CD4-positive, CD25-positive, alpha-beta regulatory T cell (primary cell): ENCODE measurements around the gene DCBLD2. TPM values are rescaled to one million over a fixed set of nuclear protein-coding genes. Genes with fewer than 3 reads are reported as not detected.

ENCODE experiments used
- ATAC-seq, 2 donors: fragments of 150-1000 bp; cut with Tn5 transposase; one replicate each; pipeline ENCODE4 v1.10.0; 2021; ENCODE audit warnings: low read depth in 2 of 2, moderate number of reproducible peaks in 2 of 2, moderate library complexity in 1 of 2
- DNase-seq, 3 donors: peaks; one replicate each; pipeline versions ENCODE4 v3.0.0 to v3.0.0-alpha.2; 2012 to 2022; ENCODE audit warnings: mixed read lengths in 1 of 3
- H3K27ac ChIP-seq: one replicate; pipeline ENCODE4 v1.7.0; 2013; ENCODE audit warnings: mild to moderate bottlenecking, low read length; ENCODE audit not compliant: insufficient read depth, poor library complexity, severe bottlenecking
- H3K27me3 ChIP-seq: one replicate; pipeline ENCODE4 v1.7.0; 2013; ENCODE audit warnings: low read length; ENCODE audit not compliant: control insufficient read depth, insufficient read depth
- H3K36me3 ChIP-seq: one replicate; pipeline ENCODE4 v1.7.0; 2013; ENCODE audit warnings: mild to moderate bottlenecking, low read length, moderate library complexity; ENCODE audit not compliant: control insufficient read depth, insufficient read depth
- H3K4me1 ChIP-seq: 2 replicates; pipeline ENCODE4 v1.7.0; 2013; ENCODE audit warnings: mild to moderate bottlenecking, low read length; ENCODE audit not compliant: insufficient read depth, control insufficient read depth, poor library complexity, severe bottlenecking
- H3K4me3 ChIP-seq: one replicate; pipeline ENCODE4 v1.7.0; 2013; ENCODE audit warnings: low read depth, mild to moderate bottlenecking, low read length, moderate library complexity
- H3K9me3 ChIP-seq, 2 experiments: 1 replicate in 1 of 2; 2 replicates in 1 of 2; pipeline ENCODE4 v1.7.0; 2013; ENCODE audit warnings: low read length in 2 of 2, mild to moderate bottlenecking in 1 of 2, moderate library complexity in 1 of 2; ENCODE audit not compliant: control insufficient read depth in 2 of 2
- H3K27ac Mint-ChIP-seq, 3 donors: one replicate each; pipeline ENCODE4 v1.8.0; 2020 to 2022; ENCODE audit warnings: mild to moderate bottlenecking in 3 of 3, mixed read lengths in 3 of 3, moderate library complexity in 2 of 3
- H3K27me3 Mint-ChIP-seq: one replicate; pipeline ENCODE4 v1.8.0; 2022; ENCODE audit warnings: mild to moderate bottlenecking, mixed read lengths
- H3K36me3 Mint-ChIP-seq: one replicate; pipeline ENCODE4 v1.8.0; 2020; ENCODE audit warnings: mixed read lengths
- H3K4me1 Mint-ChIP-seq, 4 donors: one replicate each; pipeline ENCODE4 v1.8.0; 2020 to 2022; ENCODE audit warnings: mixed read lengths in 4 of 4, mild to moderate bottlenecking in 1 of 4
- H3K4me3 Mint-ChIP-seq, 4 donors: one replicate each; pipeline ENCODE4 v1.8.0; 2020 to 2022; ENCODE audit warnings: mild to moderate bottlenecking in 4 of 4, mixed read lengths in 4 of 4, moderate library complexity in 3 of 4
- H3K9me3 Mint-ChIP-seq, 7 donors: one replicate each; pipeline ENCODE4 v1.8.0; 2020 to 2022; ENCODE audit warnings: mixed read lengths in 7 of 7, mild to moderate bottlenecking in 3 of 7, moderate library complexity in 2 of 7
- polyA plus RNA-seq, 4 donors: library from polyadenylated mRNA; unstranded; fragments of 300-500 nt; fragmentation: Illumina TruSeq; gene quantifications; one replicate each; pipeline ENCODE4 v1.2.3, GENCODE V29; 2021
- total RNA-seq: library from RNA; stranded (reverse); gene quantifications from one replicate; pipeline ENCODE4 v1.2.3, GENCODE V29; 2022

The DCBLD2 gene
- total and polyA plus RNA-seq, 5 donors from 2014 or later, result 0.18 to 1.5 (median 0.74) TPM

DNA sequence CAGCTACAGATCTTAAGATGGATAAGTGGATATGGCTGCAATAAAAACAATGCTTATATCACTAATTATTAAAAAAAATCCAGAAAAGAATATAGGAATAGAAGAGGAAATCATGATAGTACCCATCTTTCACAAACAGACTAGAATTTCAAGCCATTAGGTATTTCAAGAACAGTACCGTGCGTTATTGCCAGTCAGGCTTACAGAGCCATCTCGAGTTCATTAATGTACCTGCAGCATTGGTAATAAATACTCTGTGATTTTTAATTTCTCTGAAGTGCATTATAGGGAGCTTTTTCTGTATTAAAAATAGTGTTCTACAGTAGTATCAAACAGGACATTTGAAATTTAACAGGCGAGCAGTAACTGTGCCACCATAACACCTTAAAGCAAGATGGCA lies 102.7 kb downstream of the DCBLD2 start:
- Histone ChIP-seq H3K4me3 (no peak overlapping the region), H3K27me3 (peaks cover 2% of the 10 kb centered on the region), H3K36me3 (no peaks in the 10 kb centered on the region), H3K4me1 (no peaks in the 10 kb centered on the region), H3K9me3 (no peaks in the 10 kb centered on the region), H3K27ac (no peak overlapping the region)
- ATAC-seq (no peak), DNase-seq (no peak)
- H3K4me3 Mint-ChIP-seq, result no peak overlapping the region
- H3K36me3 Mint-ChIP-seq, result no peaks in the 10 kb centered on the region
- peaks cover 0 to 14% (median 0%) of the 10 kb centered on the region in 4 donors for H3K4me1 Mint-ChIP-seq
- H3K27ac Mint-ChIP-seq, result no peak overlapping the region
- peaks cover 0 to 4% (median 0%) of the 10 kb centered on the region in 7 donors for H3K9me3 Mint-ChIP-seq
- H3K27me3 Mint-ChIP-seq, result no peaks in the 10 kb centered on the region

DNA sequence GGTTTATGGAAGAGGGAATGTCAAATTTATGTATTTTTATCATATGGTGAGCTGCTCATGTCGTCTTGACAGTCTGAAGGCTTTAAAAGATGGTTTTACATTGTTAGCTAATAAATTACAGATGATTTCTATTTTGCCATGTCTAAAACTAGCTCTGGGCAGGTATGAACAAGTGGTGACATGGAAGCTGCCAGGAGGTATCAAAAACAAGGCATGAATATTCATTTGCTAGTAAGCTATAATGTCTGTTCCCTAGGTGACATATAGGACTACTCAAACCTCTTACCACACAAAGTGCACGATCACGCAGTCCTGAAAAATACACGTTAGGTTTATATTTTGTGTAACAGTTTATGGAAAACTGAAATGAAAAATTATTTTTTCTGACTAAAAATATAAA lies 103.6 kb downstream of the DCBLD2 start:
- peaks cover 2% of the 10 kb centered on the region for H3K27me3 ChIP-seq
- H3K27me3 Mint-ChIP-seq, result peaks cover 4% of the 10 kb centered on the region
- no peaks in the 10 kb centered on the region for H3K36me3 Mint-ChIP-seq
- H3K27ac Mint-ChIP-seq, result no peak overlapping the region
- H3K4me3 Mint-ChIP-seq, result no peak overlapping the region
- no peaks in the 10 kb centered on the region for H3K4me1 ChIP-seq
- H3K4me3 ChIP-seq, result no peak overlapping the region
- DNase-seq, result no peak
- peaks cover 0 to 14% (median 0%) of the 10 kb centered on the region in 4 donors for H3K4me1 Mint-ChIP-seq
- no peaks in the 10 kb centered on the region for H3K9me3 ChIP-seq
- ATAC-seq, result no peak
- H3K9me3 Mint-ChIP-seq, result peaks cover 0 to 4% (median 0%) of the 10 kb centered on the region in 7 donors
- no peaks in the 10 kb centered on the region for H3K36me3 ChIP-seq
- no peak overlapping the region for H3K27ac ChIP-seq

DNA sequence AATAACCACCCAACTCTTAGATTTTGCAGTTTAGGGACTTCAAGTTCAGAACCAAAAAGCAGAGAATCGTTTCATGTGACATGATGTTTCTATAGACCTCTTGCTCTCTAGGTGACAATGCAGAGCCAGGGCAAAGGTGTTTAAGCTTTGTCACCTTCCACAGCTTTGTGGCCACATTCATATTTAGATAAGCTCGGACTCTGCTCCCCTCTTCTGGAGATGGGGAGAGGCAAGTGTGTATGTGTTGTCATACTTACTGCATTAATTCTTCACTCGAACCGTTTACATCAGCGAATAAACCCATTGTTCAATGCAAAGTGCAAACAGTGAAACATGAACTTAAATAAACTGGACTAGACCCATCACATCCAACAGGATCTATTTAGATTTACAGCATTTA lies 105.2 kb downstream of the DCBLD2 start:
- peaks cover 4% of the 10 kb centered on the region for H3K27me3 Mint-ChIP-seq

DNA sequence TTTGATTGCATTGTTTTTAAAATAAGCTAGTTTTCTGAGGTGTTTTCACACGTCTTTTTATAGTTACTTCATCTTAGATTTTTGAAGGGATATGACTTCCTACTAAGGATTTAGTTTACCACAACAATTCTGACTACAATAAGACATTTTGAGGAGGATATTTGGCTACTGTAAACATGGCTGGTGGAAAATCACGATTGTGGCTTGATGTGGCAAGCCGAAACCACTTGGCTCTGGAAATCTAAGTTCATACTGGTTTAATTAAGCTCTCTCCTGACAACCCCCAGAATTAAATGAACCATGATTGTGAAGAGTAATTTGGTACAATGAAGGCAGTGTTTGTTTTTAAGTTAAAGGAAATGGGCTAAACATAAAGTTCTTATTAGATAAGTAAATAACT lies 107.5 kb downstream of the DCBLD2 start:
- ATAC-seq (no peak), DNase-seq (no peak)
- H3K27me3 Mint-ChIP-seq, result peaks cover 14% of the 10 kb centered on the region
- no peaks in the 10 kb centered on the region for H3K36me3 Mint-ChIP-seq
- H3K36me3 ChIP-seq, result no peaks in the 10 kb centered on the region
- no peaks in the 10 kb centered on the region for H3K4me1 ChIP-seq
- H3K27ac Mint-ChIP-seq, result no peak overlapping the region
- H3K4me3 Mint-ChIP-seq, result no peak overlapping the region
- no peak overlapping the region for H3K27ac ChIP-seq
- no peaks in the 10 kb centered on the region for H3K9me3 ChIP-seq
- H3K4me3 ChIP-seq, result no peak overlapping the region
- peaks cover 0 to 1% (median 0%) of the 10 kb centered on the region in 7 donors for H3K9me3 Mint-ChIP-seq
- H3K27me3 ChIP-seq, result peaks cover 11% of the 10 kb centered on the region
- peaks cover 0 to 7% (median 0%) of the 10 kb centered on the region in 4 donors for H3K4me1 Mint-ChIP-seq

More for the DNA sequence above, 105.2 kb downstream of the DCBLD2 start:
- no peak overlapping the region for H3K4me3 Mint-ChIP-seq
- H3K27ac Mint-ChIP-seq, result no peak overlapping the region
- ATAC-seq (no peak), DNase-seq (no peak)
- Histone ChIP-seq H3K9me3 (no peaks in the 10 kb centered on the region), H3K27me3 (peaks cover 4% of the 10 kb centered on the region), H3K27ac (no peak overlapping the region), H3K4me1 (no peaks in the 10 kb centered on the region), H3K4me3 (no peak overlapping the region), H3K36me3 (no peaks in the 10 kb centered on the region)
- no peaks in the 10 kb centered on the region for H3K36me3 Mint-ChIP-seq
- peaks cover 0 to 14% (median 0%) of the 10 kb centered on the region in 4 donors for H3K4me1 Mint-ChIP-seq
- peaks cover 0 to 3% (median 0%) of the 10 kb centered on the region in 7 donors for H3K9me3 Mint-ChIP-seq

DNA sequence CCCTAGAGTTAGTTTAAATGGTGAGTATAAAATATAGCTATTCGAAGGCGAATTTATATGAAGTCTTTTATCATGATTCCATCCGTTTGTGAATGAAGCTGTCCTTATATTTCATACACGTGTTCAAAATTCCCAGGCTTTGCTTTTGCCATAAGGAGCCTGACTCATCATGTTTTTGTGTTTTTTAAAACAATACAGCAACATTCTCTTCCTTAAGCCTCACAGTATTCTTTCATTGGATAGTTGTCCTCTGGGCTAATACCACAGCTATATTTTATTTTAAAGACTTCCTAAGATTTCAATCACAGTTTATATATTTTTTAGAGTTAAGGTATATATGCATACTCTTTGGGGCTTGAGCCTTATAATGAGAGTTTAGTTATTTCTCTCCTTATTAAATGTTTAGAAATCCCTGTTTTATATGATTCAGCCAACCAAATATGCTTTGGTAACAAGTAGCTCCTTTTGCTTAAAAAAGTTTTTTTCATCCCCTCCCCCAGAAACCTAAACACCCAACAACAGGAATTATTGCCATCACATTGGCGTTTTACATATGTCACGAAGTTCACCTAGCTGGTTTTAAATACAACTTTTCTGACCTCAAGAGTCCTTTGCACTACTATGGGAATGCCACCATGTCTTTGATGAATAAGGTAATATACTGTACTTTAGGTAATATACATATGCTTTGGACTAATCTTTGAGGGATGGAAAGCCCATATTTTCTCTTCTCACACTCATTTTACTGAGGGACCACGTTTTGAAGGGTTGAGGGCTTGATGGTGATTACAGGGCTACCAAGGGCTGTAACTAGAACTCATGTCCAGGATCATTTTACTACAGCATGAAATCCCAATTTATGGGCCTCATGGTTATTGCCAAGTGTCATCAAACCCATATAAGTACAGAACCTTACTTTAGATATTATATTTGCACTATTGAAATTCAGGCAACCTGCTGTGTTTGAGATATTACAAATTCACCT lies 109.9 kb downstream of the DCBLD2 start:
- peaks cover 11% of the 10 kb centered on the region for H3K27me3 ChIP-seq
- peaks cover 0 to 1% (median 0%) of the 10 kb centered on the region in 7 donors for H3K9me3 Mint-ChIP-seq
- H3K27me3 Mint-ChIP-seq, result peaks cover 17% of the 10 kb centered on the region
- no peak for DNase-seq
- no peak overlapping the region for H3K27ac Mint-ChIP-seq
- H3K4me1 ChIP-seq, result no peaks in the 10 kb centered on the region
- ATAC-seq, result no peak
- no peak overlapping the region for H3K4me3 Mint-ChIP-seq
- no peaks in the 10 kb centered on the region for H3K36me3 ChIP-seq
- H3K4me1 Mint-ChIP-seq, result no peaks in the 10 kb centered on the region
- H3K36me3 Mint-ChIP-seq, result no peaks in the 10 kb centered on the region
- no peak overlapping the region for H3K4me3 ChIP-seq
- H3K9me3 ChIP-seq, result no peaks in the 10 kb centered on the region
- H3K27ac ChIP-seq, result no peak overlapping the region

GRCh38 chr3:98788651-98789050 lies 112.8 kb downstream of the DCBLD2 start:
- peaks cover 21% of the 10 kb centered on the region for H3K27me3 Mint-ChIP-seq
- H3K27ac ChIP-seq, result no peak overlapping the region
- H3K9me3 Mint-ChIP-seq, result peaks cover 0 to 2% (median 0%) of the 10 kb centered on the region in 7 donors
- H3K27ac Mint-ChIP-seq, result no peak overlapping the region
- H3K36me3 ChIP-seq, result no peaks in the 10 kb centered on the region
- no peaks in the 10 kb centered on the region for H3K9me3 ChIP-seq
- no peak overlapping the region for H3K4me3 Mint-ChIP-seq
- H3K4me1 ChIP-seq, result no peaks in the 10 kb centered on the region
- H3K27me3 ChIP-seq, result peaks cover 9% of the 10 kb centered on the region
- ATAC-seq, result no peak
- no peaks in the 10 kb centered on the region for H3K36me3 Mint-ChIP-seq
- no peak overlapping the region for H3K4me3 ChIP-seq
- H3K4me1 Mint-ChIP-seq, result no peaks in the 10 kb centered on the region
- DNase-seq, result no peak

- H3K4me1 ChIP-seq, result no peaks in the 10 kb centered on the region
- H3K27me3 Mint-ChIP-seq, result peaks cover 22% of the 10 kb centered on the region
These were observed 114.3 kb downstream of the DCBLD2 start for GRCh38 chr3:98787181-98787580.

More at GRCh38 chr3:98787181-98787580, 114.3 kb downstream of the DCBLD2 start:
- H3K27me3 ChIP-seq, result peaks cover 9% of the 10 kb centered on the region
- no peaks in the 10 kb centered on the region for H3K9me3 ChIP-seq
- no peaks in the 10 kb centered on the region for H3K36me3 ChIP-seq
- Mint-ChIP-seq H3K4me1 (no peaks in the 10 kb centered on the region), H3K27ac (no peak overlapping the region), H3K36me3 (no peaks in the 10 kb centered on the region), H3K4me3 (no peak overlapping the region), H3K9me3 (peaks cover 0 to 2% (median 0%) of the 10 kb centered on the region in 7 donors)
- DNase-seq (no peak), ATAC-seq (no peak)
- H3K27ac ChIP-seq, result no peak overlapping the region
- no peak overlapping the region for H3K4me3 ChIP-seq
